GM18909 (cell line): ENCODE results near the gene VWF.
"Not testable (repeated sequence)": the region's sequence is repeated elsewhere in the genome, so short reads cannot be mapped to it uniquely, and the experiment has no call there.

ENCODE experiments used
- ATAC-seq: cut with Tn5 transposase; IDR thresholded peaks from one replicate; pipeline ENCODE4 v1.9.1; 2021; ENCODE audit warnings: mild to moderate bottlenecking; ENCODE audit not compliant: unreplicated experiment, poor library complexity

The VWF gene

GRCh38 chr12:6041891-6042290, 82.6 kb downstream of the VWF start:
- ATAC-seq: no peak

- no peak for ATAC-seq
Measured at GRCh38 chr12:6040815-6041214, 83.7 kb downstream of the VWF start.

DNA sequence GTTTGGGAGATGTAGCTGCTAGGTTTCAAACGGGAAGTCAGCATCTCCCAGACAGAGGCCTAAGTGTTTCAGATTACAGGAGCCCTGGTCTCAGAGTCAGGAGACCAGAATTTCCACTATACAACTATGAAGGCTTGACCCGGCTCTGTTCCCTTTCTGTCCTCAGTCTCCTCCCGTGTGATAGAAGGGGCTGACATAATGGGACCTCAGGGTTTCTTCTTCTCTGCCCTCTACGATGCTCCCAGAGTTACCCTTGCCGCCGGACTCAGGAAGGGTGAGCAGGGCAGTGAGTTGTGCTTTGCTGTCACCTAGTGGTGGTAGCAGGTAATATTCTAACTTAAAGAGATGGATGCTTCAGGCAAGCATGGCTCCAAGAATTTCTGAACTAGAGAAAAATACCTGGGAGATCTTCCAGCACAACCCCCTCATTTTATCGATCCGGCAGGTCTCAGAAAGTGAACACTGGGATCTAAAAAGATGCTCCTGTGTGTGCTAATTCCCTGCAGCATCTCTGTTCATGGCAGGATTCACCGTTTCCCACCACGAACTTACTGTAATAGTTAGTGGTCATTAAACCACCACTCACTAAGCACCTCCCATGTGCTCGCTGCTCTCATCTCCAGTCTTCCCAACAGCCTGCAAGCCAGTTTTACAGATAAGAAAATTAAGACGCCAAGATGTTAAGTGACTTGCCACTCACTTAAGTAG, 84.4 kb downstream of the VWF start:
- ATAC-seq: no peak

GRCh38 chr12:6038160-6038559, 86.3 kb downstream of the VWF start:
- ATAC-seq: no peak

DNA sequence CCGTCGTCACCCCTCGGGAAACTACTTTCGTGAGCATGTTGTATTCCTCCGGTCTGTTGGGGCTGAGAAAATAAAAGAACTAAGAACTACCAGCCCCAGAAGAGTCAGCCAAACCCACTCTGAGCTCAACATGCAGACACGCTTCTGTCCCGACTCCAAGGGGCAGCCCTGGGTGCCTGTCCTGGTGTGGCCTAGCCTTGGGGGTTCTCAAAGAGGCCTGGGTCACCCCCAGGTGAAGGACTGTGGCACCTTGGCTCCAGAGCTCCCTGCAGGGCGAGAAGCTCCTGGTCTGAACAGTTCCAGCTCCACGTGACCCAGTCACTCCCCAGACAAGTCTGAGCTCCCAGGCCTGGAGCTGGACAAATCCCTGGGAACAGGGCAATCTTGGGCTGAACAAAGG, 87.0 kb downstream of the VWF start:
- ATAC-seq: no peak

GRCh38 chr12:6036509-6036908, 88.0 kb downstream of the VWF start:
- ATAC-seq: no peak

- ATAC-seq: no peak
Measured at GRCh38 chr12:6034596-6034995, 89.9 kb downstream of the VWF start.

DNA sequence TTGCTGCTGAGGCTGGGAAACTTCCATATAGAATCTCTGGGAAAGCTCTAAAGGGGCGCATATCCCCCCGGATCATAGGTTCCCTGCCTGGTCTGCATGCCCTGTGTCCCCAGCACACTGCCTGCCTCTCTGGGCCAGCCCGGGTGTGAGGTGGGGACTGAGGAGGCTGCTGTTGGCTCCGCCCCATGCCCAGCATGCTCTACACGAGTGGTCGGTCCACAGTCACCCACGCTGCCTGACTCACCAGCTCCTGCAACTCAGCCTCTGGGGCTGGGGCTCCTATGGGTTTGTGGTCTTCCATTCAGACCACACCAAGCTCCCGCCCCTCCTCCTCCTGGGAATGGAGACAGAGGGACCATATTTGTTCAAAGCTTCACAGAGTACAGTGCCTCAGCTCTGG, 90.9 kb downstream of the VWF start:
- ATAC-seq: no peak

- no peak for ATAC-seq
Measured at GRCh38 chr12:6032726-6033125, 91.7 kb downstream of the VWF start.

GRCh38 chr12:6031001-6031400, 93.5 kb downstream of the VWF start:
- ATAC-seq: no peak

- no peak for ATAC-seq
Measured at GRCh38 chr12:6030081-6030480, 94.4 kb downstream of the VWF start.

GRCh38 chr12:6029401-6029800, 95.1 kb downstream of the VWF start:
- ATAC-seq: no peak

GRCh38 chr12:6026998-6027397, 97.5 kb downstream of the VWF start:
- no peak for ATAC-seq

DNA sequence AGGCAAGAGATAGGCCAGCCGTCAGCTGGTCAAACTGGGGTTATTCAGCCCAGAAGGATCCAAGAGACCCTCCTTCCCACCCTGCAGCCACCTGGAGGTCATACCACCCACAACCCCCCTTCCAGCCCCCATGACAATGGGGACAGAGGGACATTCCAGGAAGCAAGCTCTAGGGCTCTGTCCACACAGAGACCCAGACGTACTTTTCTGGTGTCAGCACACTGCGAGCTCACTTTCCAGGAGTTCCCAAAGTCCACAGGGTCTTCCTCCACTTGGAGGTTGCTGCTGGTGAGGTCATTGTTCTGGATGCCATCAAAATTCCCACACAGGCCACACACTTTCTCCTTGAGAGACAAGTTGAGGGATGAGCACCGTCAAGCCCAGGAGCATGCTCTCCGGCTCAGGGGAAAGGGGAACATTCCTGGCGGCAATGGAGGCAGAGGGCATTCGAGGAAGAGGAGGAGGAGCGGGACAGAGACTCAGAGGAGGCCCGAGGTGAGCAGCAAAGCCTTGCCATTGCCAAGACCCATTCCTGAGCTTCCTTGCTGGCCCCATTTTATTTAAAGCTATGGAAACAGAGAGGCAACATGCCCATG, 98.7 kb downstream of the VWF start:
- ATAC-seq: not testable (repeated sequence)

GRCh38 chr12:6024066-6024465, 100.4 kb downstream of the VWF start:
- ATAC-seq: not testable (repeated sequence)

DNA sequence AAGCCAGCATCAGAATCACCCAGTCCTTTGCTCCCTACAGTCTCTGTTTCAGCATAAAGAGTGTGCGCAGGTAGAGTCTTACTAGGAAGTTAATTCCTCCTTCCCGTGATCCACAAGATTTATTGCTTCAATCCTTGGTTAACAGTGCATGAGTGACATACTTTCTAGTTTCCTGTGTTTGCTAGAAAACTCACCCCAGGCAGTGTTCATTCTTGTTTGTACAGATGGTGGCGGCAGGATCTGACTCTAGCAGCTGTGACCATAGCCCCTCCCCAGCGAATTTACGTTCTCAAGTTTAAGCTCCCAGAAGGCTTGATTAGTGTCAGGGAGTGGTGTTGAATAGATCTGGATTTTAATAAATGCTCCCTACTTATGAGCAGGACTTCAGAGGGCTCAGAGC, 103.5 kb downstream of the VWF start:
- ATAC-seq: no peak

- ATAC-seq: not testable (repeated sequence)
Measured at GRCh38 chr12:6020511-6020910, 104.0 kb downstream of the VWF start.

GRCh38 chr12:6019256-6019655, 105.2 kb downstream of the VWF start:
- ATAC-seq: not testable (repeated sequence)

DNA sequence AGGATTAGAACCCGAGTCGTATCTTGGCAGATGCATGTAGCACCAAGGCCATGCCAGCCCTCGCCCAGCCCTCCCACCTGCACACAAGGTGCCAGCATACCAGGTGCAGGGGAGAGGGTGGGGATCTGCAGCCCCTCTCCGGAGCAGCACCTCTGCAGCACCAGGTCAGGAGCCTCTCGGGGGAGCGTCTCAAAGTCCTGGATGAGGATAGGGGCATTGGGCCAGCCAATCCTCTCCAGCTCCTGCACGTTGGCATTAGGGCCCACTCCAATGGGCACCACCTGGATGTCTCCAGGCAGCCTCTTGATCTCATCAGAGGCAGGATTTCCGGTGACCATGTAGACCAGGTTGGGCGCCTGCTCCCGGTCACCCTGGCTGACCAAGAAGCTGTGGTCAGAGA, 106.2 kb downstream of the VWF start:
- no peak for ATAC-seq

DNA sequence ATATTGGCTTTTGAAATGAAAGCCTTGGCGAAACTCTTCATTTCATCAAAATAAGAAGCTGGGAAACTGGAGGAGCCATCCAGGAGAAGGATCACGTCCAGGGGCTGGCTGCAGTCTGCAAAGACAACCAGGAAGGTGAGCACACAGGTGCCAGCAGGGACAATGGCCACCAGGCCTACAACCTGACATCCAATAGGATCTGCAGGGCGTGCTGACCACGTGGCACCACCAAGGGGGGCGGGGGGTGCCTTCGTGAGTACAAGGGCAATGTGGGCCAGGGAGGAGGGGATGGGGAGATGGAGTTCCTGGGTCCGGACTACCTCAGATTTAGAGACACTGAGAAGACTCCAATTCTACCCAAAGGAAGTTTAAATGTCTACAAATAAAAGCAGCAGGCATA, 107.7 kb downstream of the VWF start:
- no peak for ATAC-seq

- ATAC-seq: not testable (repeated sequence)
Measured at GRCh38 chr12:6016004-6016403, 108.5 kb downstream of the VWF start.

DNA sequence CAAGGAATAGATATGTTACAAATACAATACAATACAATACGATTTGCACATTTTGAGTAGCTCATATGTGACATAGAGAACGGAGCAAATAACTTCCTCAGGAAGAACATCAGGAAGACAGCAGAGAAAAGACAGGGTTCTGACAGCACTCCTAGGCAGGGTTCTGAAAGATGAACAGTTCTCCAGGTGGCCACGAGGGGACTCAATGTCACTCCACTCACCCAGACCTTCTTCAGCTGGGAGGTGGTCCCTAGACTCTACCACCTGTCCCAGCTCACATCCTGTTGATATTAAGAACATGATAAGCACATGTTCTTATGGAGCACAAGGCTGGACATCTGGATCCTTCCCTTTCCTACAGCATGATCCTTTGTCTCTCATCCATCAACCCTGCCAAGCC, 109.2 kb downstream of the VWF start:
- ATAC-seq: not testable (repeated sequence)
